ENCODE measurements around the gene IFIH1. TPM values are rescaled to one million over a fixed set of nuclear protein-coding genes. Genes with fewer than 3 reads are reported as not detected.

Gene IFIH1
- total and polyA plus RNA-seq, 2 of the 8 experiments (the other 6 are each of a cell fraction or from before 2014, with no cell fraction given) = 0.32 to 2.0 TPM

DNA sequence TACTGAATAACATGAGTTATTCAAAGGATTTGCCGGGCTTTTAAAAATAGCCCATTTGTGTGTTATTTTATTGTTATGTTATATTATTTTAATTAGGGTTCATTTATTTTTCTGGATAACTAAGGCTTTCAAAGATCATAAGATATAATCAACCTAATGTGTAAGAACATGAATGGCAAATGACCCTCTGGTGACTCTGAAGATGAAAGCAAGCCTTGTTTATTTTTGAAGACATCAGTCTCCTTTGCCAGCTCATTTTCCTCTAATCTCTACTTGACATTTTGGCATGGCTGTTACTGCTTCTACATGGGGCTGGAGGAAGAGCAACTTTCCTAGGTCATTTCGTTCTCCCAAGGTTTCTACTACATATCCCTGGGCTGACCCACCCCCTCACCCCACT, 85.8 kb downstream of the IFIH1 start (continued):
- TF ChIP-seq, protein P1, sequence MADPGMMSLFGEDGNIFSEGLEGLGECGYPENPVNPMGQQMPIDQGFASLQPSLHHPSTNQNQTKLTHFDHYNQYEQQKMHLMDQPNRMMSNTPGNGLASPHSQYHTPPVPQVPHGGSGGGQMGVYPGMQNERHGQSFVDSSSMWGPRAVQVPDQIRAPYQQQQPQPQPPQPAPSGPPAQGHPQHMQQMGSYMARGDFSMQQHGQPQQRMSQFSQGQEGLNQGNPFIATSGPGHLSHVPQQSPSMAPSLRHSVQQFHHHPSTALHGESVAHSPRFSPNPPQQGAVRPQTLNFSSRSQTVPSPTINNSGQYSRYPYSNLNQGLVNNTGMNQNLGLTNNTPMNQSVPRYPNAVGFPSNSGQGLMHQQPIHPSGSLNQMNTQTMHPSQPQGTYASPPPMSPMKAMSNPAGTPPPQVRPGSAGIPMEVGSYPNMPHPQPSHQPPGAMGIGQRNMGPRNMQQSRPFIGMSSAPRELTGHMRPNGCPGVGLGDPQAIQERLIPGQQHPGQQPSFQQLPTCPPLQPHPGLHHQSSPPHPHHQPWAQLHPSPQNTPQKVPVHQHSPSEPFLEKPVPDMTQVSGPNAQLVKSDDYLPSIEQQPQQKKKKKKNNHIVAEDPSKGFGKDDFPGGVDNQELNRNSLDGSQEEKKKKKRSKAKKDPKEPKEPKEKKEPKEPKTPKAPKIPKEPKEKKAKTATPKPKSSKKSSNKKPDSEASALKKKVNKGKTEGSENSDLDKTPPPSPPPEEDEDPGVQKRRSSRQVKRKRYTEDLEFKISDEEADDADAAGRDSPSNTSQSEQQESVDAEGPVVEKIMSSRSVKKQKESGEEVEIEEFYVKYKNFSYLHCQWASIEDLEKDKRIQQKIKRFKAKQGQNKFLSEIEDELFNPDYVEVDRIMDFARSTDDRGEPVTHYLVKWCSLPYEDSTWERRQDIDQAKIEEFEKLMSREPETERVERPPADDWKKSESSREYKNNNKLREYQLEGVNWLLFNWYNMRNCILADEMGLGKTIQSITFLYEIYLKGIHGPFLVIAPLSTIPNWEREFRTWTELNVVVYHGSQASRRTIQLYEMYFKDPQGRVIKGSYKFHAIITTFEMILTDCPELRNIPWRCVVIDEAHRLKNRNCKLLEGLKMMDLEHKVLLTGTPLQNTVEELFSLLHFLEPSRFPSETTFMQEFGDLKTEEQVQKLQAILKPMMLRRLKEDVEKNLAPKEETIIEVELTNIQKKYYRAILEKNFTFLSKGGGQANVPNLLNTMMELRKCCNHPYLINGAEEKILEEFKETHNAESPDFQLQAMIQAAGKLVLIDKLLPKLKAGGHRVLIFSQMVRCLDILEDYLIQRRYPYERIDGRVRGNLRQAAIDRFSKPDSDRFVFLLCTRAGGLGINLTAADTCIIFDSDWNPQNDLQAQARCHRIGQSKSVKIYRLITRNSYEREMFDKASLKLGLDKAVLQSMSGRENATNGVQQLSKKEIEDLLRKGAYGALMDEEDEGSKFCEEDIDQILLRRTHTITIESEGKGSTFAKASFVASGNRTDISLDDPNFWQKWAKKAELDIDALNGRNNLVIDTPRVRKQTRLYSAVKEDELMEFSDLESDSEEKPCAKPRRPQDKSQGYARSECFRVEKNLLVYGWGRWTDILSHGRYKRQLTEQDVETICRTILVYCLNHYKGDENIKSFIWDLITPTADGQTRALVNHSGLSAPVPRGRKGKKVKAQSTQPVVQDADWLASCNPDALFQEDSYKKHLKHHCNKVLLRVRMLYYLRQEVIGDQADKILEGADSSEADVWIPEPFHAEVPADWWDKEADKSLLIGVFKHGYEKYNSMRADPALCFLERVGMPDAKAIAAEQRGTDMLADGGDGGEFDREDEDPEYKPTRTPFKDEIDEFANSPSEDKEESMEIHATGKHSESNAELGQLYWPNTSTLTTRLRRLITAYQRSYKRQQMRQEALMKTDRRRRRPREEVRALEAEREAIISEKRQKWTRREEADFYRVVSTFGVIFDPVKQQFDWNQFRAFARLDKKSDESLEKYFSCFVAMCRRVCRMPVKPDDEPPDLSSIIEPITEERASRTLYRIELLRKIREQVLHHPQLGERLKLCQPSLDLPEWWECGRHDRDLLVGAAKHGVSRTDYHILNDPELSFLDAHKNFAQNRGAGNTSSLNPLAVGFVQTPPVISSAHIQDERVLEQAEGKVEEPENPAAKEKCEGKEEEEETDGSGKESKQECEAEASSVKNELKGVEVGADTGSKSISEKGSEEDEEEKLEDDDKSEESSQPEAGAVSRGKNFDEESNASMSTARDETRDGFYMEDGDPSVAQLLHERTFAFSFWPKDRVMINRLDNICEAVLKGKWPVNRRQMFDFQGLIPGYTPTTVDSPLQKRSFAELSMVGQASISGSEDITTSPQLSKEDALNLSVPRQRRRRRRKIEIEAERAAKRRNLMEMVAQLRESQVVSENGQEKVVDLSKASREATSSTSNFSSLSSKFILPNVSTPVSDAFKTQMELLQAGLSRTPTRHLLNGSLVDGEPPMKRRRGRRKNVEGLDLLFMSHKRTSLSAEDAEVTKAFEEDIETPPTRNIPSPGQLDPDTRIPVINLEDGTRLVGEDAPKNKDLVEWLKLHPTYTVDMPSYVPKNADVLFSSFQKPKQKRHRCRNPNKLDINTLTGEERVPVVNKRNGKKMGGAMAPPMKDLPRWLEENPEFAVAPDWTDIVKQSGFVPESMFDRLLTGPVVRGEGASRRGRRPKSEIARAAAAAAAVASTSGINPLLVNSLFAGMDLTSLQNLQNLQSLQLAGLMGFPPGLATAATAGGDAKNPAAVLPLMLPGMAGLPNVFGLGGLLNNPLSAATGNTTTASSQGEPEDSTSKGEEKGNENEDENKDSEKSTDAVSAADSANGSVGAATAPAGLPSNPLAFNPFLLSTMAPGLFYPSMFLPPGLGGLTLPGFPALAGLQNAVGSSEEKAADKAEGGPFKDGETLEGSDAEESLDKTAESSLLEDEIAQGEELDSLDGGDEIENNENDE (IDR thresholded peaks at IDR 0.05; ENCODE audit: insufficient replicate concordance, low read length) = no peak
- TF ChIP-seq KDM5A (IDR thresholded peaks at IDR 0.05; ENCODE audit: low read length) (no peak), FOSL1 (IDR thresholded peaks at IDR 0.05; ENCODE audit: insufficient read depth, low read depth, low read length) (no peak), RFX5 (IDR thresholded peaks at IDR 0.05; ENCODE audit: borderline replicate concordance, low read depth, low read length) (no peak), BACH1 (IDR thresholded peaks at IDR 0.05; ENCODE audit: low read length) (no peak), GABPA (IDR thresholded peaks at IDR 0.05; ENCODE audit: borderline replicate concordance, insufficient read depth, low read length) (no peak), MAFK (IDR thresholded peaks at IDR 0.05; ENCODE audit: low read depth, low read length) (no peak), SP4 (IDR thresholded peaks at IDR 0.05; ENCODE audit: low read length) (no peak), CEBPB (IDR thresholded peaks at IDR 0.05; ENCODE audit: low read depth, low read length) (no peak), SAP30 (IDR thresholded peaks at IDR 0.05; ENCODE audit: insufficient read depth, insufficient replicate concordance, low read length) (no peak), CTBP2 (IDR thresholded peaks at IDR 0.05; ENCODE audit: borderline replicate concordance, insufficient read depth, insufficient read length, low read length) (no peak), CBX5 (IDR thresholded peaks at IDR 0.05; ENCODE audit: low read depth, low read length) (no peak)

Data from H1 (cell line).